SIG-M5 (cell line): ENCODE results near the gene HPS1.

Experiments used
- DNase-seq: peaks from one replicate; lab custom pipeline; 2025; lab: John Stamatoyannopoulos, UW

The HPS1 gene

DNA sequence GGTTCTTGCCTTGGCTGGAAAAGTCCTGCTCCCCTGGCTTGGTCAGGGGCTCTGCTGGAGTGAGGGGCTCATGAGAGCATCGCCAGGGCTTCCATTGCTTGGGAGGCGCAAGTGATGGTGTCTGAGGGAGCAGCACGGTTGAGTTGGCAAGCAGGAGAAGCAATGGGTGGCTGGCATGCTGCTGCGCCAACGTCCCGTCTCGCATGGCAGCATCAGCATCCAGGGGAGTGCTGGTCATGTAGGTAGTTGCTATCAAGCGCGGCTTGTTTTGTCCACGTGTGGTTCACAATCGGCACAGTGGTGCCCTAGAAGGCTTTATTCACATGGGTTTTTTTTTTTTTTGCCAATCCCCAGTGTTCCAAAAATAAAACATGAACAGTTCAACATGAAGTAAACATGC lies 35.6 kb downstream of the HPS1 start:
- DNase-seq: no peak

DNA sequence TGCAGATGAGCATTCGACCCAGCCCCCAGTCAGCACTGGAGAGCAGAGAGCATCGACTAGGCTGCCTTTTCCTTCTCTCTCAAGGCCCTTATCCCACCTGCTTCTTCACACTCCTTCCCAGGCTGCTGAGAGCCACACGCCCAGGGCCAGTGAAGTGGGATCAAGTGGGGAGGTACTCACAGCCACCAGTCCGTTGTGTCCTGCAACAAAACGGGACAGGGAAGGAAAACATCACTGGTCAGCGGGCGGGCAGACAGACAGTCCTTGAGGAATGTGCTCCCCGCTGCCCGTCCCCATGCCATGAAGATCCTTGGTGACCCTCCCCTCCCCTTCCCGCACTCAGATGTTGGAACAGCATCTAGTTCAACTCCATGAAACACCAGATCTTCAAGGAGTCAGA lies 36.0 kb downstream of the HPS1 start:
- DNase-seq: no peak

DNA sequence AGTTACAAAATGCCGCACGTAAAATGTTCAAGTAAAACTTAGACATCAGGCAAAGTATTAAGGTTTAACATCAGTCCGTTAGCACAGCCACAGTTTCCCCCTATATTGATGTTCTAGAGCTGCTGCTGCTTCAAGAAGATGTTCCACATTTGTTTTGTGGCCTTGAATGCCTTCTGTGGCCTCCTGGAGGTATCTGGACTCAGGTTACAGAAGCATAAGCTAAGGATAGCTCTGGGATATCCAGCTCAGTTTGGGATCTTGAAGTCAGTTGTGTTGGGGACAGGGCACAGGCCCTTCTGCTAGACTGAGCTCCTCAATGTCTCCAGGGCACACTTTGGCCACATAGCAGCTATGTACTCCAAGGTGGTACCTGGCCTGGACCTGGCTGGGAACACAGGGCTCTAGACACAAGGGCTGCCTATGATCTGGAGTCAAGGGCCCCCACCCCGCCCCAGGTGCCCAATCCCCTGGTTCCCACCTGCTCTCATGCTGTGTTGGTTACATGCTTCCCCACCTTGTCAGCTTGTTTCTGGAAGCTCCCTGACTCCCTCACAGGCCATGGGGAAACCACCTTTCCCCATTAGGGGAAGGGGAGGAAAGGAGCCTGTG lies 36.5 kb downstream of the HPS1 start:
- no peak for DNase-seq

DNA sequence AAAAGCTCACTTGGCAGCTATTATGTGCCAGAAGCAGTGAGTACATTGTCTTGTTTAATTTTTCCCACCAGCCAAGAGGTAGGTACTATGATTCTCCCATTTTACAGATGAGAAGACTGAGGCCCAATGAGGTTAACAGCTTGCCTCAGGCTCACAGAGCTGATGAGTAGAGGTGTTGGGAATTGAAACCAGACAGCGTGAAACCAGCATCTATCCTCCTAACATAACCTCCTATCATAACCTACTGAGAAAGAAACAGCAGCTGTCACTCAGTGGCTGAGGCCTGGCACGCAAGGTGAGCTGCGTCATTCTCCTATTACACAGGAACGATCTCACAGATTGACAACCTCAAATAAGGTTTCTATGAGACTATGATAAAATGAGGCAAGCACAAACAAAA lies 37.9 kb downstream of the HPS1 start:
- DNase-seq: no peak

DNA sequence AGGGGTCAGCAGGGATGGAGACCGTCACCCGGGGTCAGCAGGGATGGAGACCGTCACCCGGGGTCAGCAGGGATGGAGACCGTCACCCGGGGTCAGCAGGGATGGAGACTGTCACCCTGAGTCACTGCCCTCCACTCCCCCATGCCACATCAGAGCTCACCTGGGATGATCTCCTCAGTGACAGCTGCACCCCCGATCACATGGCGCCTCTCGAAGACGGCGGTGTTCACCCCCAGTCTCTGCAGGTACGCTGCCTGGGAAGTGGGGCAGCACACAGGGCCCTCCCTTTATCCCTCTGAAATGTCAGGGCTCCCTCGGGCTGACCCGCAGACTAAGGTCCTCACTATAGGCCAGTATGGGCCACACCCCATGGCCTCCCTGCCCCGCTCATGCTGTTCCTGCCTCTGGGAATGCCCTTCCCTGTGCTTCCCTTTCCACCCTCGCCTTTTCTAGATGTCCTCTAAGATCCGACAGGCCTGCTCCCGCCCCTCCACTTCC lies 38.9 kb downstream of the HPS1 start:
- DNase-seq: no peak

DNA sequence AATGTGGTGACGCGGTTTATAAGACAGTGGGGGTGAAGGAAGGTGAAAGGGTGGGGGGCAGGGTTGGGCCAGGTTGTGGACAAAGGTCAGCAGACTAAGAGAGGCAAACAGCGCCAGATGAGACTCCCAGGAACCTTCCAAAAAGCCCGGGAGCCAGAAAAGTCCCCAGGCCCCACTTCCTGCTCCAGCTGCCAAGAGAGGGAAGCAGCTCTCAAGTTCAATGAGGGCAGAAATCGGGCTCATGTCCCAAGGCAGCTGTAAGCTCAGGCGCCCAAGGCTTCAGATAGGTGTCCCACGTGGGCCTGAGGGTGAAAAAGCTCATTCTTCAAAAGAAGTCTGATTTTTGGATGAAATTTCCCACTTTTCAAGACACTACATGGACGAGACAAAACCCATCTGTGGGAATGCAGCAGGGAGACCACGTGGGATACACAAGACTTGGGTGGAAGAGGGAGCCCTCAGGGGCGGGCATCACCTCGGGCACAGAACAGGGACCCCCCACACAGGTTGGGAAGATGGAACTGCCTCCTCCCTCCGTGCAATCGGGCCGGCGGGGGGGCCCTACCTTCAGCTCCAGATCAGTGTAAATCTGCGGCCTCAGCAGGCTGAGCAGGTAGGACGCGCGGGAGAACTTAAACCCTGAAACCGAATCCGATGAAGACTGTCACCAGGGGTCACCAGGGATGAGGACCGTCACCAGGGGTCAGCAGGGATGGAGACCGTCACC lies 39.6 kb downstream of the HPS1 start:
- DNase-seq: no peak

DNA sequence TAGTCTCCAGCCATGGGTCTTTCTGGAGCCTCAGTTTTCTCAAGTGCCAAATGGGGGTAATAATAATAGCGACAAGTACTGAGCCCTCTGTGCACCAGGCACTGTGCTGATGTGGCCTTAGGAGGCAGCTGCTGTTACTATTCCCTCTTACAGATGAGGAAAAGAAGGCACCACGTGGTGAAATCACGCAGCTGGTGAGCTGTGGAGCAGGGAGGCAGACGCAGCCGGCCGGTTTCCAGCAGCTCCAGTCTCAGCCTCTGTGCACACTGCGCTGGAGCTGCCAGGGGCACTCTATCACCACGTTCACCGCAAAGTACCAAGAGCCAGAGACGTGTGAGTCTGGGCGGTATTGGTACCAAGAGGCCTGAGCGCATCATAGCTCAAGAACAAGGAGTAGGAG lies 41.3 kb downstream of the HPS1 start:
- DNase-seq: no peak

DNA sequence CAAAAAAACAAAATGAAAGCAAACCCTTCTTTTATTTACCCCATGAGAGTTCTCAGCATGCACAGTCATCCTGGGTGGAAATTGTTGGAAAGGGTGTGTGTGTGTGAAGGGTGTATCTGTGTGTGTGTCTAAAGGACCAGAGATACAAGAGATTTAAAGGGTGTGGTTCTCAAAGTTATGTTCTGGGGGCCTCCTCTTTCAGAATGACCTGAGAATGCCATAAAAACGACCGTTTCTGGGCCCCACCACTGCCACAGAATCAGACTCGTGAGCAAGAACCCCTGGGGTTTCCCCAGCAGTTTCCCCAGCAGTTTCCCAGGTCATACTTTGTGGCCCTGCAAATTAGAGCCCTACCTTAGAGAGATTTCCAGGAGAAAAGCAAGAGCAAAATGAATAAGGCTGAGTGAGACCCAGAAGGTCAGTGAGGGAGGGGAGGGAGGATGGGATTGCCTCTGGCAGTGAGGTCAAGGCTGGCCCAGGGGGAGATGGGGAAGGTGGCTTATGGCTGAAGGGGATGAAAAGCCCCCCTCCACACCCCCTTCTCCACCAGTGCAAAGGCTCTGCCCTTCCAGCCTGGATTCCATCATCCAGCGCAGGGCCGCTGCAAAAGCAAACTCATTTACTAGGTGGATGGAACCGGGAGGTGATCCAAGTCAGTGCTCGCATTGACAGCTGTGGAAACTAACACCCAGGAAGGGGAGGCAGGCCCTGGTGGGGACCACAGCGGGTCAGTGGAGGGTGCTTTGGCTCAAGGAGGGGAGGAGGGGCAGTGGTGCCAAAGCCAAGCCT lies 42.0 kb downstream of the HPS1 start:
- DNase-seq: no peak

DNA sequence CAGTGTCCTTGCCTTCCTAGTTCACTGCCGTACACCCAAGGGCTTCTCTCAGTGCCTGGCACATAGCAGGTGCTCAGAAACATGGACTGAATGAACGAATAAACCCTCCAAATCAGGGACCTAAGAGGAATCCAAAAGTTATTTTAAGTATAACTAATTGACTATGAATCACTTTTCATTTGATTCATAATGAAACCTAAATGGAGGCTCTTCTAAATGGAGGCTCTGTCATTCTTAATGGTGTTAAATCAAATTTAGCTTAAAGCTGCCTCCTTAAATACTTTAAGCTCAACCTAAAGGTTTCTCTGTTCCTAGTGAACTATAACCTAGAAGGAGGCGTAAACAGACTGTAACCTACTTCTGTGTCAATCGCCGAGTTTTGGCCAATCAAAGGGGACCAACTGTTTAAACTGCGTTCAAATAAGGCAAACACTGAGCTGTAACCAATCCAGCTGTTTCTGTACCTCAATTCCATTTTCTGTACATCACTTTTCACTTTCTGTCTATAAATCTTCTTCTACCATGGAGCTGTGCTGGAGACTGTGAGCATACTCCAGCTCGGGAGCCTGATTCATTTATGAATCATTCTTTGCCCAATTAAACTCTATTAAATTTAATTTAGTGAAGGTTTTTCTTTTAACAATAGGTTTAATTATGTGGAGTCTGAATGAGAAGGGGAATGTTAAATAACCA lies 42.8 kb downstream of the HPS1 start:
- no peak for DNase-seq

DNA sequence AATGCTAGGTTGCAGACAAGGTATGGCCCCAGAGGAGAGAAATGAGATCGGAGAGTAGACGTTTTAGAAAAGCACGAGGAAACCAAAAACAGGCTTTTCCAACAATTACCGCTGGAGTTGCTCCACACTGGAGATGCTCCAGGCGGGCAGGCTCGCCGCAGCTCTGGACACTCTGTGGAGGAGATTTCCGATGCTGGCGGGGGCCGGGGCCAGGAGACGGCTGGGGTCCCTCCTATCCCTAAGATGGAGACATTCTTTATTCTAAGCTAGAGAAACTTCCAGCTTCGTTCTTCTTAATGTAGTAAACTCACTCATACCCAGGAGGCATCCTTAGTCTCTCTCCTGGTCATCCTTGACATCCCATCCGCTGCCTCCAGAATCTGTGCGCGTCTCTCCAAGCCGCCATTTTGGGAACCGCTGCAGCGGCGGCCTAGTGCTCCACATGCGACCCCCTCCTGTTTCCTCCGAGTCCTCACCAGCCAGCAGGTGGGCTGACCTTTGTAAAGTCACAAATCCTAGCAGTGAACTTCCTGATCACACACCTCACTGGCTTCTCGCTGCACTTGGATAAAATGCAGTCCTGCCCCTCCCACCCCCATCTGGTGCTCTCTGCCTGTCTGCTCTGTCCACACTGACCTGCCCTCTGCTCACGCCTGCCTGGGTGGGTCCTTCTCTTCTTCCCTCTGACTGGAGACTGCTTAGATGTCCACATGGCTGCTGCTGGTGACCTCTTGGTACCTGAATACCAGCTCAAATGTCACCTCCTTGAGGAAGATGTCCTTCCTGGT lies 43.6 kb downstream of the HPS1 start:
- no peak for DNase-seq

DNA sequence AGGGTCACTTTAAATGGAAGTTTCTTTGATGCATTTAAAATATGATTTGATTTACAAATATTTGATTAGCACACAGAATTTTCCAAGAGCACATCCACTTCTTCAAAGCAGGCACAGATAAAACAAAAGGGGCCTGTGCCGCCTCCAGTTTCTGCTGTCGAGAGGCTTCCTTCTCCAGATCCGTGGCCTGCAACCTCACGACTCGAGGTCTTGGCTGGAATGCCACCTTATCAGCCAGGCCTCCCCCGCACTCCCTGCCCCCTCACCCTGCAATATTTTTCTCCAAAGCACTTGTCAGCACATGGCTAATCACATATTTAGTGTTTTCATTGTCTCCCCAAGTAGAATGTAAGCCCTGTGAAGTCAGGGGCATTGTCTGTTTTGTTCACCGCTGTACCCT lies 44.3 kb downstream of the HPS1 start:
- no peak for DNase-seq

DNA sequence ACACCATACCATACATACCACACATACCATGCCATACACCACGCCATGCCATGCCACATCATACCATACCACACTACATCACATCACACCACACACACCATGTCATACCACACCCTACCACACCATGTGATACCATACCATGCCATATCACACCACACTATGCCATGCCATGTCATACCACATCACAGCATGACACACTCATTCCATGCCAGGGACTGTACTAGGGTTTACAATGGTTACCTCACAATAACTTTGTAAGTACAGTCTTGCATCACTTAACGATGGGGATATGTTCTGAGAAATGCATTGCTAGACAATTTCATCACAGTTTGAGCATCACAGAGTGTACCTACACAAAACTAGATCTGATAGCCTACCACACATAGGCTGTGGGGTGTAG lies 46.3 kb downstream of the HPS1 start:
- DNase-seq: no peak

DNA sequence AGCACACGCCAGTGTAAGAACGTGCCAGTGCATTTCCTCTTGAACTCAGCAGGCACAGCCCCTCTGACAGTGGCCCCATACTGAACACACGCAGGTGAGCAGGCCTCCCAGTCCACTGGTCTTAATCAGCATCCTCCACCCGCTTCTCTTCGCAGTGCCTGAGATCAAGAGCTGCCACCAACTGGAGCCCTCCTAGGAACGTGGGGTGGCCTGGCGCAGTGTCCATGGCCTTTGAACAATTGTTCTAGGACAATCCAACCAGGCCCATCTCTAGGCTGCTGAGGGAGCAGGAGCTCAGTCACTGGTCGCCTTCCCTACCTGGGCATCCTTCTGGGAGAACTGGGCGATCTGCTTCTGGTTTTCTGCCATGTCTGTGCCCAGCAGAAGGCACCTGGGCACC lies 47.0 kb downstream of the HPS1 start:
- DNase-seq: no peak

DNA sequence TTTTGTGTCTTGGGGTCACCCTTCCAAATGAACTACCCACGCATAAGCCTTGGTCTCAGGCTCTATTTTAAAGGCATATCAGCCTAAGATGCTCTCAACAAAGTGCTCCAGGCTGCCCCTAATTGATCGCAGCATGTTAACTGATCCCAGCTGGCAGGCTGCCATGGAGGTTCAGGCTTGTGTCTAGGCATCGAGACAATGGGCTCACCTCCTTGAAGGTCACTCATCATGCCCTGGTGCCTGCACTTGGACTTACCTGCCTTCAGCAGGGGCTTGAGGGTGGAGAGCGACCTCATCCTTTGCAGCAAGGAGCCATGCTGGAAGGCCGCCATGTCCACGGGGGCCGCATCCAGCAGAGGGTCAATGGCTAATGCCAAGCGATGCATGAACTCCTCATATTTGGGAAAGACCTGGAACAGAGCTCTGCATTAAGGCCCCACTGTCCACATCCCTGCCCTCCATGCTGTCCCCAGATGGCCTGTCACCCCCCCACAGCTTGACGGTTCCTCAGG lies 49.6 kb downstream of the HPS1 start:
- no peak for DNase-seq

DNA sequence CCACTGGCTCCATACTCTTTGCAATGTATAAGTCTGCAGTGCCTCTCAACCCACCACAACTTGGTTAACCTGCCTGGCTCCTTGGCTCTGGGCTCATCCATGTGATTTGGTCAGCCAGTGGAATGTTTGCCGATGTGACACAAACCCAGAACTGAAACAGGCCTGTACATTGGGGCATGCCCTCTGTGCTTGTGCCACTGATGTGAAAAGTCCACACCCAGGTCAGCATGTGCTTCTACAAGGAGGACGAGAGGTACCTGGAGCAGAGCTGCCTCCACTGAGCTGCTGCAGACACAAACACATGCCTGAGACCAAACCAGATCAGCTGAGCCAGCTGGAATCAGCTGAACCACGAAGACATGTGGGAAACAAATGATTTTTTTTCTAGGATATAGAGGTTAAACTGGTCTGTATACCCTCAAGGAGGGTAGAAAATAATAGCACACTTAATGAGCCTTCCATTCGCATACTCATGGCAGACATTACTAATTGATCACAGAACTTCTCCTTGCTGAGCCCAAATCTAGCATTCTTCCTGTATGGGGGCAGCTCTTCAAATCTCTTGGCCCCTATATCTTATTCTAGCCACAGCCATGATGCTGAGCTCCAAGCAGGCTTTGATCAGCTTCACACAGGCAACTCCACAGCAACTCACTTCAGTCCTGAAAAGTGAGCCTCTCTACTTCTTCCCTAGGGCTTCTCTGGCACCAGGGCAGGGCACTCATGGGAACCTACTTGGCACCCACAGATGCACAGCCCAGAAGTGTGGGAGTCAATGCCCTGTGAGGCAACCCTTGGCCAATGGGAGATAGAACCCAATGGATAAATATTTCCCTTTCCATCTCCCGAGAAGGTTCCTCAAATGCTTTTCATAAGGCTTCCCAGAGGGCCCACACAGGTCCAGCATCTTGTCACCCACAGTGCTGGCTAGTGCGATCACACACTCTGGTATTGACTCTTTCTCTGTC lies 50.4 kb downstream of the HPS1 start:
- no peak for DNase-seq

DNA sequence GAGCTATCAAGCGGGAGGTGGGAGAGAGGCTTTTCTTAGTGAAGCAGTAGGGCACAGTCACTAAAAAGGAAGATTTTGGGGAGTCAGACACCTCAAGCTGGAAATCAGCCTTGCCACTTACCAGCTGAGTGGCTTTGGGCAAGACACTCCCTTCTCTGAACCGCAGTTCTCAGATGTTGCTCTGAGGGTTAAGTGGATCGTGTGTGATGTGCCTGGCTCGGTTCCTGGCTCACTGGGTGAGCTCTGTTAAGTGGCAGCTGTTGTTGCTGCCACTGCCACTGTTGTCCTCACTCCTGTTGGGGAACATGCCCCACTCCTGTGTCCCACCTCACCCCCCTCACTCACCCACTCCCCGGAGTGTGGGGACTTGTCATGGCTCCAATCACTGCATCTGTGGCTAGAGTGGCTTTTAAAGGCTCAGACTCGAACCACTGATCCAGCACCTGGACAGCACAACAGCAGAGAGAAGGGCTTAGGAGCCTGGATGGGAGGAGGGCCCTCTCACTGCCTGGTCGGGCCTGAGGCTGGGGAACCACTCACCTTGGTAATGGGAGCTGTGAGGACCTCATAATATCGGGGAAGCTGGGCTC lies 51.8 kb downstream of the HPS1 start:
- no peak for DNase-seq

DNA sequence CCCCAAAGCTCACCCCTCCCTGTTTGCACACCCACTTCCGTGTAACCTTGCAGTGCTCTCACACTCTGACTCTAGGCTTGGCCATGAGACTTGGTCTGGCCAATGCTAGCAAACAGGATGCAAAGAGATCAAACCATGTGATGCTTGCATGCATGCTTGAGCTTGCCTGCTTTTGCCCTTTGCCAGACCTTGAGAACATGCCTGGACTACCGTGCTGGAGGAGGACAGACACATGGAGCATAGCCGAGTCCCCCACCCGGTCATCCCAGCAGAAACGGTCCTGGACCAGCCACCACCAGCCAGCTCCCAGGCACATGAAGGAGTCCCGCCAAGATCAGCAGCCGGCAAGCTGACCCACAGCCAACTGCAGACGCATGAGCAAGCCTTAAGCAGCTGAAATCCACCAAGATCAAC lies 55.1 kb downstream of the HPS1 start:
- DNase-seq: no peak

DNA sequence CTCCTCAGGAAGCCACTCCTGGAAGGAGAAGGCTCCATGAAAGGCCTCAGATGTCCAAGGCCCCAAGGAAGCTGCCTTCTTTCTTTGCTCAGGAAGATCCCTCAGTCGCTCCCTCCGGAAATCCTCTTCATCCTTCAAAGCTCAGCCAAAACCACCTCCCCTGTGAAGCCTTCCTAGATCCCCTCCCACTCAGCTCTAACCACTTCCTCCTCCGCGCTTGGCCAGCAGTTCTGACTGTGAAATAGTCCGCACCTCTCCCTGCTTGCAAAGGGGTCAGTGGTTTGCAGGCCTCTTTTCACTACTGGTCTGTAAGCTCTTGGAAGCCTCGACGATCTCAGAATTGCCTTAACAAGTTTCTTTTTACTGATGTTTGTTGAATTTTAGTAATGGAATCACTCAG lies 55.7 kb downstream of the HPS1 start:
- no peak for DNase-seq

DNA sequence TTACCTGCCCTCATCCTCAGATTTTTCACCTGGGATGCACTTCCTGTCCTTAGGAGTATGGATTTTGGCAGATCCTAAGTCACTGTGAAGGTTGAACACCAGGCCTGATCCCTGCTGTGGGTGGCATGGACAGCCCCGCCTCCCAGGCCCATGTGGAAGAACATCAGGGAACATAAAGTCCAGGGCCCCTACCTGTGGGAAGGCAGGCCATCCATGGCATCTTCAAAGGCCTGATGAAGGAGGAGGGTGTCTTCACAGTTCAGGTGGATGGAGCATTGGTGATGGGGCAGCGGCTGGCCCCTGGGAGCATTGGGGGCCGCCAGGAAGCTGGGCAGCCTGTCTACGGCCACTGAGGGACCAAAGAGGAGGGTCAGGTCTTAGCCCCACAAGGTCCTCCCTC lies 56.3 kb downstream of the HPS1 start:
- DNase-seq: no peak

DNA sequence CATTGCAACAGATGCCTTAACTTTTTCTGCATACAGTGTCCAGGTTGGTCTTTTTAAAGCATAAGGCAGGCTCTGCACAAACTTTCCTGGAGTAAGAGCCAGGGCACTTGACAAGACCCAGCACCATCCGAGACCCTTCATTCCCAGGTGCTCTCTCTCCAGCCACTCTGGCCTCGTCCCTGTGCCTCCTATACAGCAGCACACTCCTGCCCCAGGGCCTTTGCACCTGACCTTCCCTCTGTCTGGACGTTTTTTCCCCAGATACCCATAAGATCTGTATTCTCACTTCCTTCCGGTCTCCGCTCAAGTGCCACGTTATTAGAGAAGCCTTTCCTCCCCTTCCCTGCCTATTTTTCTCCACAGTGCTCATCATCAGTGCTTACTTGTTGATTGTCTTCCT lies 57.3 kb downstream of the HPS1 start:
- DNase-seq: no peak
